ENCODE data around the gene GFAP.

GRCh38 chr17:44904001-44904984 is 11.0 kb downstream of the GFAP start:
- TF ChIP-seq CTCF (conservative IDR thresholded peaks at IDR 0.05; ENCODE audit: low read depth, low read length) (no peak), EZH2 (IDR thresholded peaks at IDR 0.05; ENCODE audit: borderline replicate concordance, low read depth, low read length, poor library complexity, severe bottlenecking) (no peak)
